ENCODE measurements around the gene KLHL18.

Gene KLHL18

GRCh38 chr3:47293822-47294221 lies 11.1 kb downstream of the KLHL18 start:
- no peak for DNase-seq (ENCODE audit: low spot score)
- no peak for TF ChIP-seq CTCF (IDR thresholded peaks at IDR 0.05; ENCODE audit: extremely low read depth, missing control alignments)

GRCh38 chr3:47294392-47294791 lies 11.6 kb downstream of the KLHL18 start:
- DNase-seq (ENCODE audit: low spot score) = no peak
- TF ChIP-seq CTCF (IDR thresholded peaks at IDR 0.05; ENCODE audit: extremely low read depth, missing control alignments) = no peak

GRCh38 chr3:47295322-47295721 lies 12.6 kb downstream of the KLHL18 start:
- TF ChIP-seq CTCF (IDR thresholded peaks at IDR 0.05; ENCODE audit: extremely low read depth, missing control alignments) = no peak
- DNase-seq (ENCODE audit: low spot score) = no peak

- no peak for TF ChIP-seq CTCF (IDR thresholded peaks at IDR 0.05; ENCODE audit: extremely low read depth, missing control alignments)
- no peak for DNase-seq (ENCODE audit: low spot score)
Measured at GRCh38 chr3:47295976-47296375, 13.2 kb downstream of the KLHL18 start.

GRCh38 chr3:47296562-47297302 lies 14.0 kb downstream of the KLHL18 start:
- no peak for DNase-seq (ENCODE audit: low spot score)
- no peak for TF ChIP-seq CTCF (IDR thresholded peaks at IDR 0.05; ENCODE audit: extremely low read depth, missing control alignments)

GRCh38 chr3:47298439-47298838 lies 15.7 kb downstream of the KLHL18 start:
- TF ChIP-seq CTCF (IDR thresholded peaks at IDR 0.05; ENCODE audit: extremely low read depth, missing control alignments) = no peak
- no peak for DNase-seq (ENCODE audit: low spot score)

GRCh38 chr3:47299381-47300318 lies 16.9 kb downstream of the KLHL18 start:
- DNase-seq (ENCODE audit: low spot score) = no peak
- no peak for TF ChIP-seq CTCF (IDR thresholded peaks at IDR 0.05; ENCODE audit: extremely low read depth, missing control alignments)
